Effector memory CD4-positive, alpha-beta T cell (primary cell): Measurements from ENCODE around the gene ENG.
"Not testable (repeated sequence)": the region's sequence is repeated elsewhere in the genome, so short reads cannot be mapped to it uniquely, and the experiment has no call there.

Experiments used
- DNase-seq, 3 donors: peaks; one replicate each; pipeline ENCODE4 v3.0.0-alpha.2; 2020
- H3K27ac ChIP-seq: 2 replicates; pipeline ENCODE4 v1.7.0; 2013; ENCODE audit warnings: mild to moderate bottlenecking, low read length, moderate library complexity; ENCODE audit not compliant: insufficient read depth, poor library complexity, severe bottlenecking
- H3K27me3 ChIP-seq: replicated peaks from 2 replicates; pipeline ENCODE4 v1.7.0; 2013; ENCODE audit warnings: mild to moderate bottlenecking, low read length; ENCODE audit not compliant: insufficient read depth, control insufficient read depth, poor library complexity, severe bottlenecking
- H3K36me3 ChIP-seq: 2 replicates; pipeline ENCODE4 v1.7.0; 2013; ENCODE audit warnings: mild to moderate bottlenecking, low read length, moderate library complexity; ENCODE audit not compliant: control insufficient read depth, insufficient read depth
- H3K4me1 ChIP-seq: 2 replicates; pipeline ENCODE4 v1.7.0; 2013; ENCODE audit warnings: low read length, mild to moderate bottlenecking; ENCODE audit not compliant: control insufficient read depth, insufficient read depth, poor library complexity, severe bottlenecking
- H3K4me3 ChIP-seq: 2 replicates; pipeline ENCODE4 v1.7.0; 2013; ENCODE audit warnings: low read length, low read depth, mild to moderate bottlenecking; ENCODE audit not compliant: insufficient read depth, poor library complexity, severe bottlenecking
- H3K9me3 ChIP-seq: 2 replicates; pipeline ENCODE4 v1.7.0; 2013; ENCODE audit warnings: mild to moderate bottlenecking, low read length, moderate library complexity; ENCODE audit not compliant: control insufficient read depth

ENG gene

GRCh38 chr9:127892831-127893230 is 38.4 kb upstream of the ENG start:
- H3K27me3 ChIP-seq: no peaks in the 10 kb centered on the region
- DNase-seq: no peak
- peaks cover 11% of the 10 kb centered on the region for H3K4me1 ChIP-seq
- H3K27ac ChIP-seq: no peak overlapping the region
- no peaks in the 10 kb centered on the region for H3K9me3 ChIP-seq
- peaks cover 70% of the 10 kb centered on the region for H3K36me3 ChIP-seq
- H3K4me3 ChIP-seq: no peak overlapping the region

GRCh38 chr9:127890053-127890452 is 35.6 kb upstream of the ENG start:
- no peak for DNase-seq
- Histone ChIP-seq H3K4me1 (no peaks in the 10 kb centered on the region), H3K4me3 (no peak overlapping the region), H3K27ac (no peak overlapping the region), H3K36me3 (peaks cover 76% of the 10 kb centered on the region), H3K9me3 (no peaks in the 10 kb centered on the region), H3K27me3 (no peaks in the 10 kb centered on the region)

- Histone ChIP-seq H3K27me3 (no peaks in the 10 kb centered on the region), H3K9me3 (no peaks in the 10 kb centered on the region), H3K27ac (no peak overlapping the region), H3K4me1 (peaks cover under 1% of the 10 kb centered on the region), H3K36me3 (peaks cover 59% of the 10 kb centered on the region), H3K4me3 (no peak overlapping the region)
- no peak for DNase-seq
These were observed 33.3 kb upstream of the ENG start for GRCh38 chr9:127887792-127888191.

GRCh38 chr9:127886401-127886972 is 32.0 kb upstream of the ENG start:
- Histone ChIP-seq H3K27me3 (no peaks in the 10 kb centered on the region), H3K9me3 (no peaks in the 10 kb centered on the region), H3K36me3 (peaks cover 51% of the 10 kb centered on the region), H3K27ac (no peak overlapping the region), H3K4me3 (no peak overlapping the region), H3K4me1 (peaks cover 2% of the 10 kb centered on the region)
- no peak for DNase-seq

- Histone ChIP-seq H3K27ac (no peak overlapping the region), H3K27me3 (no peaks in the 10 kb centered on the region), H3K36me3 (peaks cover 44% of the 10 kb centered on the region), H3K9me3 (no peaks in the 10 kb centered on the region), H3K4me3 (no peak overlapping the region), H3K4me1 (peaks cover 2% of the 10 kb centered on the region)
- DNase-seq: no peak
These were observed 31.2 kb upstream of the ENG start for GRCh38 chr9:127885508-127886281.

GRCh38 chr9:127884976-127885490 is 30.6 kb upstream of the ENG start:
- Histone ChIP-seq H3K27me3 (no peaks in the 10 kb centered on the region), H3K36me3 (peaks cover 37% of the 10 kb centered on the region), H3K9me3 (no peaks in the 10 kb centered on the region), H3K4me1 (peaks cover 2% of the 10 kb centered on the region), H3K4me3 (no peak overlapping the region), H3K27ac (no peak overlapping the region)
- DNase-seq: no peak

GRCh38 chr9:127884427-127884911 is 30.0 kb upstream of the ENG start:
- Histone ChIP-seq H3K9me3 (no peaks in the 10 kb centered on the region), H3K4me1 (peaks cover 2% of the 10 kb centered on the region), H3K36me3 (peaks cover 37% of the 10 kb centered on the region), H3K27me3 (no peaks in the 10 kb centered on the region), H3K4me3 (no peak overlapping the region), H3K27ac (no peak overlapping the region)
- DNase-seq: no peak

GRCh38 chr9:127883959-127884358 is 29.5 kb upstream of the ENG start:
- Histone ChIP-seq H3K4me1 (peaks cover 2% of the 10 kb centered on the region), H3K27me3 (no peaks in the 10 kb centered on the region), H3K27ac (no peak overlapping the region), H3K4me3 (no peak overlapping the region), H3K9me3 (no peaks in the 10 kb centered on the region), H3K36me3 (peaks cover 37% of the 10 kb centered on the region)
- no peak for DNase-seq

GRCh38 chr9:127881715-127882114 is 27.3 kb upstream of the ENG start:
- H3K9me3 ChIP-seq, H3K4me3 ChIP-seq, DNase-seq, H3K27ac ChIP-seq, H3K27me3 ChIP-seq, H3K4me1 ChIP-seq: not testable (repeated sequence)
- H3K36me3 ChIP-seq: peaks cover 23% of the 10 kb centered on the region

- Histone ChIP-seq H3K27me3 (no peaks in the 10 kb centered on the region), H3K4me1 (peaks cover 8% of the 10 kb centered on the region), H3K36me3 (peaks cover 7% of the 10 kb centered on the region), H3K27ac (no peak overlapping the region), H3K9me3 (no peaks in the 10 kb centered on the region), H3K4me3 (no peak overlapping the region)
- no peak for DNase-seq
These were observed 25.7 kb upstream of the ENG start for GRCh38 chr9:127880143-127880542.
